NB4 (cell line): ENCODE data around the gene TMEM168.
"Not testable (repeated sequence)": the region's sequence is repeated elsewhere in the genome, so short reads cannot be mapped to it uniquely, and the experiment has no call there.

Experiments used
- CTCF ChIP-seq: IDR thresholded peaks from one replicate; pipeline ENCODE4 v1.5.1; 2012; ENCODE audit warnings: low read depth, low read length
- POLR2A ChIP-seq: IDR thresholded peaks from 2 replicates; pipeline ENCODE4 v1.6.1; 2011; ENCODE audit warnings: mild to moderate bottlenecking; ENCODE audit not compliant: insufficient read length; ENCODE audit errors: extremely low read depth

GRCh38 chr7:112796552-112796951, 6.4 kb upstream of the TMEM168 start:
- not testable (repeated sequence) for TF ChIP-seq POLR2A, CTCF
